Middle frontal gyrus (tissue), 1 donor: ENCODE results near the gene GUCY1A1.

ENCODE experiments used
- DNase-seq: peaks from one replicate; pipeline ENCODE4 v3.0.0-alpha.2; 2015; ENCODE audit warnings: low spot score; ENCODE audit errors: extremely low spot score

GUCY1A1 gene

DNA sequence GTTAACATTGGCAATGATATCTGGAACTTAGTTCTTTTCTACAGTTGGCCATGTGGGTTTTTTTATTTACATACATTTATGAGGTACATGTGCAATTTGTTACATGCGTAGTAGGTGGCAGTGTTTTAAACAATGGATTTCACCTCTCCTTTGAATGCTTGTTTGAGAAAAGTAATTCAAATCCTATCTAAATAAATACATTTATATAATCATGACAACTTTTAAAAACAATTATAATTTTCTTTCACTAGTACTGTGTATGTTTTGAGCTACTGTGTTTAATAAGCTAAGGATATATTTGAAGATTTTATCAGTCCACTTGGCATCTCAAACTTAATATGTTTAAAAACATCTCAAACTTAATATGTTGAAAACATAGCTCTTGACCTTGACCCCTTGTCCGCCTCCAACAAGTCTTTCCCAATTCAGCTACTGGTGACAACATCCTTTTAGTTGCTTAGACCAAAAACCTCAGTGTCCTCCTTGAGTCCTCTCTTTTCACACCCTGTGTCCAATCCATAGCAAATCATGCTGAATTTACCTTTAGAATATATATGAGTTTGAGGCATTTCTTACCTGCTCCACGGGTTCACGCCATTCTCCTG lies 106.7 kb downstream of the GUCY1A1 start:
- DNase-seq, result no peak

DNA sequence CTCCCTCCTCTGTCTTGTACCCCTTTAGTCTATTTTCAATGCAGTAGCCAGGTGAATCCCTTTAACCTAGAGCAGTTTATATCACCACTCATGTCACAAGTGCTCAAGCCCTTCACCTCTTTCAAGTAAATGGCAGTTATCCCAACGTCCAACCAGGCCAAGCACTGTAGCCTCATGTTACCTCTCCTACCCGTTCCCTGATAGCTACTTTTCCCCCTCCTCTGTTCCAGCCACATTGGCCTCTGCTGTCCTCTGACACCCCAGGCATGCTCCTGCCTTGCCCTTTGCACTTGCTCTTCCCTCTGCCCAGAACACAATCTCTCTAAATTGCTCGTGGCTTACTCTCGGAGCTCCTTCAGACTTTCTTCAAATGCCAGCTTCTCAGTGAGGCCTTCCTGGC lies 107.4 kb downstream of the GUCY1A1 start:
- no peak for DNase-seq

DNA sequence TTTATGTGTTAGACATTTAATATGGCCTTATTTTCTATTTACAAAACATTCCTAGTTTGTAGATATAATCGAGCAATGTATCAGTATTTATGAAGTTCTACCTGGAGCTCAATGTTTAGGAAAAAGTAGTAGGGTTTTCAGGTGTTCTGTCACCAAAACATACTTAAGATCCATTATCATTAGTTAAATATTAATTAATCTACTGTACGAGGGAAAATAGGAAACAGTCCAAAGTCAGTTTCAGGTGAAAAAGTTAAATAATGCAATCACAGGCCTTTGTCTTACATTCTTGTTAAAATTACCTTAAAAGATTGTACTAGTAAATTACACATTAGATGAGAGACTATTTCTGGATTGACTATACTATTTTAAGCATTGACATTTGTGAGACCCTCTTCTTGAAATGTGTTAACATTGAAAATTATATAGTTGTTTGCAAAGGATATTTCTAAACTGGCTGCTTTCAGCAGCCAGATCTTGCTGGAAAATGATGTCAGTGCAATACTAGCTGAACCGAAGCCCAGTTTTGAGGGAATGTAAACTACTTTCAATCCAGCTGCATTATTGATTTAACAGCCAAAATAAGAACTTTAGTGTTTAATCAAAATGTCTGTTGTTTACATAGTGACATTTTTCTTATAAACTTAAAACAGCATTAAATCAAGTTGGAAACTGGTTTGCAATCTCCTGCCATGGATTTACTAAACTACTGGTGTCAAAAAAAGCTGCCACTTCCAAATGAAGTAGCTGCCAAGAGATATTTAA lies 111.5 kb downstream of the GUCY1A1 start:
- no peak for DNase-seq

DNA sequence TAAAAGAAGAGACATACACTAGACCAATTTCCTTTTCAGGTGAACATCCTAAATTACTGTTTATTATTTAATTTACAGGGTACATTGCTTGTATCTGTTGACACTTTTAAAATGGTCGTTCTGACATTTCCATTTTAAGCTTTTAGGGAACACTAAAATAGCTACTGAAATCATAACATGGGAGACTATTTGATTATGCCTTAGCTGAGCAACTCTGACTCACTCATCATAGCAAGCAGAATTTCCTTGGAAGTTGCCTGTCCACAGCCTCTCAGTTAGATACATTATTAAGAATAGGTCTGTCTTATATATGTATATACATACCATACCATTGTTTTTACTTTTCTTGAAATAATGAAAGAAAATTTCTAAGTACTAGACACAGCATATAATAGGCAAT lies 114.1 kb downstream of the GUCY1A1 start:
- no peak for DNase-seq

DNA sequence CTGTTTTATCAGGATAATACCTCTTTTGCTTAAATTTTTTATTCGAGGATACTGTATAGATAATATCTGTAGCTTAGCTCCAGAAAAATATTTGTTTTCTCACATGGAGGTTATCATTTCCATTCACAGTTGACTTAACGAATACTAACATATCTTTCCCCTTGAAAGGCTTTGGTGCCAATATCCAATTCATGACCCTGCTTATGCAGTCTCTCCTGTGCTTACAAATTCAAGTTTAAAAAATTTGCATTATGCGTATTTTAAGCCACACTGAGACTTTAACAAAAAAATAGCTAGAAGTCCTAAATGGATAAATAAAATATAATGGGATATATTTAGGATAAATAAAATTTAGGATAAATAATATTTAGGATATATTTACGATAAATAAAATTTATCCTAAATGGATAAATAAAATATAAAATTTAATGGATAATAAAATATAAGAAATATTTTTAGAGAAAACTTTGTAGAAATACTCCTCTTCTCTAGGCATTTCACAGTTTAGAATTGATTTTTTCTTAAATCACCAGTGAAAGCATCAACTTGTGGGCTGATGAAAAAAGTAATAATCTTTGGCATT lies 114.7 kb downstream of the GUCY1A1 start:
- DNase-seq, result no peak
